Ovary (tissue), 3 donors: Measurements from ENCODE around the gene MT2A.

ENCODE experiments used
- CTCF ChIP-seq, 3 donors: fragments of 450-650 bp in 2 of 3; fragments of 200-600 bp in 1 of 3; IDR thresholded peaks; one replicate each; pipeline versions ENCODE4 v1.5.1 to v1.8.0; 2016 to 2022; ENCODE audit warnings: antibody characterized with exemption in 3 of 3, mild to moderate bottlenecking in 1 of 3
- EP300 ChIP-seq: sonication (generic); formaldehyde crosslinking; IDR thresholded peaks from one replicate; pipeline ENCODE4 v1.6.1; 2017; ENCODE audit warnings: antibody characterized with exemption
- POLR2A ChIP-seq: fragments of 450-650 bp; IDR thresholded peaks from one replicate; pipeline ENCODE4 v1.6.1; 2017; ENCODE audit warnings: antibody characterized with exemption, mild to moderate bottlenecking, moderate library complexity
- donor health status: DM: no; HTN: no; CAD: no.

- no peak for TF ChIP-seq CTCF (IDR thresholded peaks at IDR 0.05)
- TF ChIP-seq POLR2A, result no peak
- no peak for TF ChIP-seq EP300
These were observed 14.7 kb upstream of the MT2A start for GRCh38 chr16:56593573-56594291.
